HFFc6 (cell line): Measurements from ENCODE around the gene SEMA5B. TPM values are rescaled to one million over a fixed set of nuclear protein-coding genes. Genes with fewer than 3 reads are reported as not detected.

Source experiments
- DNase-seq: peaks from one replicate; pipeline ENCODE4 v3.0.0-alpha.2; 2018
- H3K27ac Mint-ChIP-seq: 2 replicates; pipeline ENCODE4 v1.8.0; 2020; ENCODE audit warnings: mild to moderate bottlenecking, mixed read lengths
- H3K27me3 Mint-ChIP-seq: 2 replicates; pipeline ENCODE4 v1.8.0; 2021; ENCODE audit warnings: mild to moderate bottlenecking, moderate library complexity, mixed read lengths; ENCODE audit not compliant: insufficient read depth
- H3K36me3 Mint-ChIP-seq: 2 replicates; pipeline ENCODE4 v1.8.0; 2021; ENCODE audit warnings: low read depth, mixed read lengths
- H3K4me1 Mint-ChIP-seq: 2 replicates; pipeline ENCODE4 v1.8.0; 2020; ENCODE audit warnings: low read depth, mixed read lengths
- H3K4me3 Mint-ChIP-seq: 2 replicates; pipeline ENCODE4 v1.8.0; 2020; ENCODE audit warnings: mild to moderate bottlenecking, moderate library complexity, mixed read lengths
- H3K9me3 Mint-ChIP-seq: 2 replicates; pipeline ENCODE4 v1.8.0; 2020; ENCODE audit warnings: mild to moderate bottlenecking, mixed read lengths
- total RNA-seq, 6 experiments: library from RNA; stranded (reverse); fragmentation: NEBNext Ultra II Directional; extraction: Animal tissue kit (Norgen Biotek cat#: 25700); gene quantifications; 2 replicates in 1 of 6; 3 replicates in 5 of 6; pipeline ENCODE4 v1.2.3, GENCODE V29; 2021
- TF ChIP-seq, protein P1 (sequence below): fragments of 200-600 bp; sonication (generic); IDR thresholded peaks from 2 replicates; pipeline ENCODE4 v1.5.0; 2021; ENCODE audit warnings: antibody characterized with exemption, mild to moderate bottlenecking

SEMA5B gene
- total RNA-seq, 6 experiments from 2014 or later: not detected

DNA sequence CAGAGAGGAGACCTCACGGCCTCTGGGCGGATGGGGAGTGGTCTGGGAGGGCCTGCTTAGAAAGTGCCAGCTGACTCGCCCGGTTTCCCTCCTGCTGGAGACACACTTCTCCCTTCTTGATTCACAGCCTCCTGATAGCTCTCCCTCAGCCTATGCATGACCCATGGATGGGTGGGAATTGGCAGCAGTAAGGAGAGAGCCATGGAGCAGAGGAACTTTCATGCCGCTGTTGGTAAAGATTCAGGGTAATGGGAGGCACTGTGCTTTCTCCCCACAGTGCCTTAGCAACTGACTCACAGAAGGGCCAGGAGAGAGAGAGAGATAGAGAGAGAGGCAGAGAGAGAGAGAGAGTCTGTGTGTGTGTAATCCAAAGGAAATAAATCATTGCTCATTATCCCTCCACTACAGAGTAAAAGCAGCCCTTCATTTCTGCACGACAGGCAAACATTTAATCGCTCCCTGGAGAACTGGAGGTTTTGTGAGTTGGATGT is 82.8 kb downstream of the SEMA5B start:
- Mint-ChIP-seq H3K27ac (no peak overlapping the region), H3K4me1 (no peaks in the 10 kb centered on the region), H3K9me3 (no peaks in the 10 kb centered on the region), H3K4me3 (no peak overlapping the region), H3K27me3 (peaks cover 17% of the 10 kb centered on the region), H3K36me3 (no peaks in the 10 kb centered on the region)
- peak; percentile 4 for DNase-seq
- TF ChIP-seq, protein P1, sequence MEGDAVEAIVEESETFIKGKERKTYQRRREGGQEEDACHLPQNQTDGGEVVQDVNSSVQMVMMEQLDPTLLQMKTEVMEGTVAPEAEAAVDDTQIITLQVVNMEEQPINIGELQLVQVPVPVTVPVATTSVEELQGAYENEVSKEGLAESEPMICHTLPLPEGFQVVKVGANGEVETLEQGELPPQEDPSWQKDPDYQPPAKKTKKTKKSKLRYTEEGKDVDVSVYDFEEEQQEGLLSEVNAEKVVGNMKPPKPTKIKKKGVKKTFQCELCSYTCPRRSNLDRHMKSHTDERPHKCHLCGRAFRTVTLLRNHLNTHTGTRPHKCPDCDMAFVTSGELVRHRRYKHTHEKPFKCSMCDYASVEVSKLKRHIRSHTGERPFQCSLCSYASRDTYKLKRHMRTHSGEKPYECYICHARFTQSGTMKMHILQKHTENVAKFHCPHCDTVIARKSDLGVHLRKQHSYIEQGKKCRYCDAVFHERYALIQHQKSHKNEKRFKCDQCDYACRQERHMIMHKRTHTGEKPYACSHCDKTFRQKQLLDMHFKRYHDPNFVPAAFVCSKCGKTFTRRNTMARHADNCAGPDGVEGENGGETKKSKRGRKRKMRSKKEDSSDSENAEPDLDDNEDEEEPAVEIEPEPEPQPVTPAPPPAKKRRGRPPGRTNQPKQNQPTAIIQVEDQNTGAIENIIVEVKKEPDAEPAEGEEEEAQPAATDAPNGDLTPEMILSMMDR: no peak

DNA sequence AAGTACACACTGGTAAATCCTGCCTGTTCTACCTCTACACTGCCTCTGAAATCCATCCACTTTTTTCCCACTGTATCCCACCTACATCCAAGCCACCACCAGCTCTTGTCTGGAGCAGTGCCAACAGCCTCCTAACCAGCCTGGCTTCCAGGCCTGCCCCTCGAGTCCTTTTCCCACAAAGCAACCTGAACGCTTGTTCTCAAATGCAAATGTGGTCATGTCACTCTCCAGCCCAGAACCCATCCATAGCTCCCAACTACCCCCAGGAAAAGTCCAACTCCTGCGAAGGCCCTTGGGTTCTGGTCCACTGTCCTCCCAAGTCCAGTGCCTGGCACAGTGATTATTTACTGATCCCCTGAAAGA is 83.8 kb downstream of the SEMA5B start:
- TF ChIP-seq, protein P1: no peak
- no peak for DNase-seq
- Mint-ChIP-seq H3K9me3 (no peaks in the 10 kb centered on the region), H3K4me1 (no peaks in the 10 kb centered on the region), H3K27me3 (peaks cover 21% of the 10 kb centered on the region), H3K27ac (no peak overlapping the region), H3K4me3 (no peak overlapping the region), H3K36me3 (no peaks in the 10 kb centered on the region)

DNA sequence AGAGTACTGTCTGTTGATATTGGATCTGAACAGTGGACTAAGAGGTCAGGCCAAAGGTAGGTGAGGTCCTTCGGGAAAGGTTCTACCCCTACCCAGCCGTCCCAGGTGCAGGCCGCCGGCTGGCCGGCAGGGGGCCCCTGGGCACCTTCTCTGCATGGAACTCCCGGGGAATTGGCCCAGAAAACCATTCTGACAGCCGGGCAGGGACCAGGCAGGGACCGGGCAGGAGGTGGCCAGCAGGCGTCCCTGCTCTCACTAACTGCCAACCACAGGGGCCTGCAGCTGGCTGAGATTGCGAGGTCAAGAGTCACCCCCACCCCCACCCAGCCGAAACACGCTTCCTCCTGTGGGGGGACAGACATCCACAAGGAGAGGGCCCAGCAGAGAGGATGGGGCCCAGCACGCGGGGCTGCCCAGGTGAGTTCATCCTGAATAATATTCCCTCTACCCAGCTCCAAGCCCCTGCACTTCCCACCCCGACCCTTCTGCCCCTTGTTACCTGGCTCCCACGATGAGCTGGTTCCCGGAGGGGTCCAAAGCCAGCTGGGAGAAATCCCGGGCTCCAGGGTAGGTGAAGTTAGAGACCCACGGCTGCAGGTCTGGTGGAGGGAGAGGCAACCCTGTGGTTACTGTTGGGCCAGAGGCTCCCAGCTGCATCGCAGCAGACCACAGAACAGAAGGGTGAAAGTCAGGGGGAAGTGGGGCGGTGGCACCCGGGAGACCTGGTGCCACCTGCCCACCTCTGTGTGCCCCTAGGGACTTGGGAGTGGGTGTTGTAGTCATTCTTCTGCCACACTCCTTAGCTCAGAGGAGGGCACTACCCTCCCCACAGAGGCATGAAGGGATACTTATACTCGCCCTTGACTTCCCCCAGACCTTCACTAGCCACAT is 84.4 kb downstream of the SEMA5B start:
- Mint-ChIP-seq H3K4me3 (no peak overlapping the region), H3K27ac (no peak overlapping the region), H3K36me3 (no peaks in the 10 kb centered on the region), H3K9me3 (no peaks in the 10 kb centered on the region), H3K4me1 (no peaks in the 10 kb centered on the region), H3K27me3 (peaks cover 21% of the 10 kb centered on the region)
- TF ChIP-seq, protein P1: peak; percentile 95
- peak; percentile 66 for DNase-seq

DNA sequence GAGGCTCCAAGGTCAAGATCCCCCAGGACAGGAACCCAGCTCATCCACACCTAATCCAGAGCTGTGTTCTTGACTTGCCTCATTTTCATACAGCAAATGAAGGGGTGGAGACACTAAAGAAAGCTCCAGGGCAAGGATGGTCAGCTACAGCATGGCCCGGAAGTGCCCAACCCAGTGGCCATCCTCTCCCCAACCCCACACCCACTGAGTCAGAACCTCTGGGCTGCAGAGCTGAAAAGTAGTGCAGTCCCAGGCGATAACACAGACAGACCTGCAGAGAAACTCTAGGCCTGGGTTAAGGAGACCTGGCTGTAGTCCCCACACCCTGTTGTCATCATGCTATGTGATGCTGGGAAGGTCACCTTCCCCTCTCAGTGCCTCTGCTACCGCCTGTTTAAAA is 85.3 kb downstream of the SEMA5B start:
- H3K27me3 Mint-ChIP-seq: peaks cover 20% of the 10 kb centered on the region
- H3K27ac Mint-ChIP-seq: no peak overlapping the region
- no peaks in the 10 kb centered on the region for H3K36me3 Mint-ChIP-seq
- no peak overlapping the region for H3K4me3 Mint-ChIP-seq
- no peak for DNase-seq
- TF ChIP-seq, protein P1: no peak
- H3K4me1 Mint-ChIP-seq: no peaks in the 10 kb centered on the region
- no peaks in the 10 kb centered on the region for H3K9me3 Mint-ChIP-seq

DNA sequence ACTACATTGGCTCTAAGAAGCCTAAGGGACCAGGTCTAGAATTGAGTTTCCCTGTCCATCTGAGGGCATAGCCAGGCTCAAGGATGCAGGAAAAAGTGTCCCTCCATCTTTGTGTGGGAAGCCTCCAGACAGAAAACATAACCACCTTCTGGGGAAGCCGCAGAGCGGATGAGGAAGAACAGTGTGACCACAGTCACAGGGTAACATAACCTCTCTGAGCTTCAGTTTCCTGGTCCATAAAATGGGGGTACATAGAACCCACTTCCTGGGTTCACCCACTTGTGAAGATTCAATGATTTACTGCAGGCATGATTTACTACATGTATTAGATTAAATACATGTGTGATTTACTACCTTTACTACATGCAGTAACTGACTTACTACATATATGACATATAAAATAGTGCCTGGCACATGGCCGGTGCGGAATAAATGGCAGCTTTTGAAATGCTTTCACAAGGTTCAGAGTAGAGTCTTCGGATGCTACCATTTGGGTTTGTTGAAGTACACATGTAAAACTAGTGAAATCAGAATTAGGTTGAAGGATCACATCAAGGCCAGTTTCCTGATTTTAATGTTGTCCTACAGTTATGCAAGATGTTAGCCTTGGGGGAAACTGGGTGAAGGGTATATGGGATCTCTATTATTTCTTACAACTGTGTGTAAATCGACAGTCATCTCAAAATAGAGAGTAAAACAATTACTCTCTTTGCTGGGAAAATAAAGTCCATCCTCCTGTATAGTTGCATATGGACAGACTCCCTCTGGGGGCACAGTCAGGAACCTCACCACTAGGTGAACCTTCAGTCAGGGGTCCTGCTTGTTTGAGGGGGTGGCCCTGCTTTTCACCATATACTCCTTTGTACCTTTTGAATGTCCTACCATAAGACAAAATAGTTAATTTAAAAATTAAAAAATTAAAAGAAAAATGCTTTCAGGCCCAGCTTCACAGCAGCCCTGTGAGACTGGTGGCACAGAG is 86.0 kb downstream of the SEMA5B start:
- H3K4me1 Mint-ChIP-seq: no peaks in the 10 kb centered on the region
- peaks cover 19% of the 10 kb centered on the region for H3K27me3 Mint-ChIP-seq
- TF ChIP-seq, protein P1: peak; percentile 77
- peak; percentile 8 for DNase-seq
- no peak overlapping the region for H3K4me3 Mint-ChIP-seq
- no peaks in the 10 kb centered on the region for H3K36me3 Mint-ChIP-seq
- H3K27ac Mint-ChIP-seq: no peak overlapping the region
- H3K9me3 Mint-ChIP-seq: no peaks in the 10 kb centered on the region
